ENCODE results near the gene TGFB1. TPM values are rescaled to one million over a fixed set of nuclear protein-coding genes. Genes with fewer than 3 reads are reported as not detected.

TGFB1 gene
- total and polyA plus RNA-seq, 2 of the 13 experiments (the other 11 are each of a cell fraction or from before 2014, with no cell fraction given), result 4.1 to 5.4 TPM

GRCh38 chr19:41397086-41398049 is 43.6 kb upstream of the TGFB1 start, which contains the start of the genes BCKDHA and EXOSC5 (continued):
- no peak for TF ChIP-seq NONO (IDR thresholded peaks at IDR 0.05)
- peak; percentile 67; the same call in 1 of the 2 replicates for TF ChIP-seq NONO (CRISPR knock-in tag; conservative IDR thresholded peaks at IDR 0.05)
- no peak for TF ChIP-seq ZNF17 (CRISPR knock-in tag; IDR thresholded peaks at IDR 0.05)
- no peak for TF ChIP-seq PREB (CRISPR knock-in tag; IDR thresholded peaks at IDR 0.05)
- no peak for TF ChIP-seq SMARCE1 (IDR thresholded peaks at IDR 0.05; ENCODE audit: borderline replicate concordance)
- TF ChIP-seq ZFAT (CRISPR knock-in tag; conservative IDR thresholded peaks at IDR 0.05), result no peak
- peak; percentile 60; the same call in 1 of the 2 replicates for TF ChIP-seq ZBTB10 (CRISPR knock-in tag; IDR thresholded peaks at IDR 0.05; ENCODE audit: borderline replicate concordance)
- no peak for TF ChIP-seq SP1 (IDR thresholded peaks at IDR 0.05)
- peak; percentile 86 for TF ChIP-seq SP1 (CRISPR knock-in tag; IDR thresholded peaks at IDR 0.05)
- TF ChIP-seq TAF1 (CRISPR knock-in tag; IDR thresholded peaks at IDR 0.05), result peak; percentile 71
- peak; percentile 75 for TF ChIP-seq POLR2G (IDR thresholded peaks at IDR 0.05; ENCODE audit: low read depth, low read length)
- TF ChIP-seq ATF5 (CRISPR knock-in tag; IDR thresholded peaks at IDR 0.05; ENCODE audit: low read depth), result no peak
- TF ChIP-seq SMYD3 (CRISPR knock-in tag; IDR thresholded peaks at IDR 0.05), result no peak
- TF ChIP-seq ZSCAN21 (CRISPR knock-in tag; IDR thresholded peaks at IDR 0.05; ENCODE audit: borderline replicate concordance), result no peak
- TF ChIP-seq ZSCAN20 (CRISPR knock-in tag; IDR thresholded peaks at IDR 0.05; ENCODE audit: borderline replicate concordance), result peak; percentile 77; the same call in 1 of the 2 replicates
- TF ChIP-seq SRF (IDR thresholded peaks at IDR 0.05; ENCODE audit: low read depth, low read length), result no peak
- TF ChIP-seq RARA (CRISPR knock-in tag; IDR thresholded peaks at IDR 0.05), result no peak; the same call in 1 of the 2 replicates
- no peak for TF ChIP-seq PAF1 (CRISPR knock-in tag; IDR thresholded peaks at IDR 0.05)
- TF ChIP-seq DPF2 (CRISPR knock-in tag; IDR thresholded peaks at IDR 0.05; ENCODE audit: borderline replicate concordance, low read depth), result no peak
- no peak for TF ChIP-seq ZNF292 (CRISPR knock-in tag; IDR thresholded peaks at IDR 0.05; ENCODE audit: borderline replicate concordance, low read depth)
- TF ChIP-seq ZFY (CRISPR knock-in tag; IDR thresholded peaks at IDR 0.05), result peak; percentile 69
- no peak for TF ChIP-seq ZNF383 (CRISPR knock-in tag; IDR thresholded peaks at IDR 0.05; ENCODE audit: borderline replicate concordance)
- TF ChIP-seq ZNF44 (CRISPR knock-in tag; IDR thresholded peaks at IDR 0.05), result 0 out of 2 replicates have a peak, but pooled peaks have one; percentile 17
- TF ChIP-seq CCDC6 (CRISPR knock-in tag; IDR thresholded peaks at IDR 0.05), result no peak
- TF ChIP-seq NR2C2 (CRISPR knock-in tag; IDR thresholded peaks at IDR 0.05; ENCODE audit: borderline replicate concordance), result no peak
- TF ChIP-seq ZNF143 (CRISPR knock-in tag; IDR thresholded peaks at IDR 0.05), result peak; percentile 54; the same call in 1 of the 2 replicates
- TF ChIP-seq ZNF598 (CRISPR knock-in tag; IDR thresholded peaks at IDR 0.05; ENCODE audit: borderline replicate concordance), result peak; percentile 88; the same call in 1 of the 2 replicates

Measured in HepG2 (cell line).